Osteocyte (in vitro differentiated cells): ENCODE data around the gene CROCC2. TPM values are rescaled to one million over a fixed set of nuclear protein-coding genes. Genes with fewer than 3 reads are reported as not detected.

Experiments
- DNase-seq: peaks from one replicate; pipeline ENCODE4 v3.0.0; 2021; ENCODE audit warnings: mixed read lengths; ENCODE audit not compliant: unreplicated experiment; ENCODE audit errors: extremely low spot score
- H3K27ac Mint-ChIP-seq: one replicate; pipeline ENCODE4 v1.8.0; 2021; ENCODE audit warnings: mild to moderate bottlenecking, mixed read lengths; ENCODE audit not compliant: unreplicated experiment
- H3K27me3 Mint-ChIP-seq: one replicate; pipeline ENCODE4 v1.8.0; 2021; ENCODE audit warnings: mixed read lengths; ENCODE audit not compliant: unreplicated experiment
- H3K36me3 Mint-ChIP-seq: one replicate; pipeline ENCODE4 v1.8.0; 2021; ENCODE audit warnings: mixed read lengths; ENCODE audit not compliant: unreplicated experiment
- H3K4me1 Mint-ChIP-seq: one replicate; pipeline ENCODE4 v1.8.0; 2021; ENCODE audit warnings: mixed read lengths; ENCODE audit not compliant: unreplicated experiment
- H3K4me3 Mint-ChIP-seq: one replicate; pipeline ENCODE4 v1.8.0; 2021; ENCODE audit warnings: mild to moderate bottlenecking, moderate library complexity, mixed read lengths; ENCODE audit not compliant: unreplicated experiment
- H3K9me3 Mint-ChIP-seq: one replicate; pipeline ENCODE4 v1.8.0; 2021; ENCODE audit warnings: mixed read lengths; ENCODE audit not compliant: unreplicated experiment
- total RNA-seq: library from RNA; stranded (reverse); gene quantifications from 2 replicates; pipeline ENCODE4 v1.2.1, GENCODE V29; 2021
- TF ChIP-seq, protein P1 (sequence below): fragments of 200-600 bp; sonication (generic); IDR thresholded peaks from 2 replicates; pipeline ENCODE4 v1.5.0; 2021; ENCODE audit warnings: antibody characterized with exemption, mild to moderate bottlenecking, moderate library complexity

Gene CROCC2
- total RNA-seq, 1 donor from 2014 or later = not detected

DNA sequence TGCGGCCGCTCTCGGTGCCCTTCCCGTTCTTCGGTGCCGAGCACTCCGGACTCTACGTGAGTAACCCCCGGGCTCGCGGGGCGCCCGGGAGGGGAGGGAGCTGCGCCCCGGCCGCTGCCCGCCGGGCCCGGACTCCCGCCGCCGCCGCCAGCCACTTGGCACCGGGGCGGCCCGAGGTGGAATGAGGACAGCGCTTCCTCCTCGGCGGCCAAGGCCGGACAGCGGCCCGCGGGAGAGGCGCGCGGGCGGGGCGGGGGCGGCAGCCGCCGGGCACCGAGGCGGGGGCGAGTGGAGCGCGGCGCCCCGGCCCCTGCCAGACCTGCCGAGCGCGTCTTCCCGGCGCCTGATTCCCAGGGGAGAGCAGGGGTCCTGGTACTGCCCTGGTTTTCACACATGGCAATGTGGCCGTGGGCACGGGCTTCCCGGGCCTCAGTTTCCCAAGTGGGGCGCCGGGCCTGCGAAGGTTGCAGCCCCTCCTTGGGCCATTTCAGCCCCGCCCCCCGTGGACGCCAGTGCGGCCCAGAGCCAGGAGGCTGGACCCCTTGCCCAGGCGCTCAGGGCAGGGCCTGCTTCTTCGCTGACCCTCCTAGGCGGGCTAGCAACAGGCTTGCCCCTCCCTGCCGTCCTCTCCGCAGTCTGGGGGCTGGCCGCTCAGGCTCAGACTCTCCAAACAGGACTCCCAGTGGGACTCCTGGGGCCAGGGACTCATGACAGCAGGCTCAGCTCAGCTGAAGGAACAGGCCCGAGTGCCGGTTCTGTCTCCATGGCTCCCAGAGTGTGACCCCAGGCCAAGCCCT is 93.1 kb downstream of the CROCC2 start:
- DNase-seq = peak; percentile 82
- peaks cover 7% of the 10 kb centered on the region for H3K36me3 Mint-ChIP-seq
- peaks cover 7% of the 10 kb centered on the region for H3K9me3 Mint-ChIP-seq
- peaks cover 30% of the 10 kb centered on the region for H3K4me1 Mint-ChIP-seq
- peak overlapping the region; percentile 57 for H3K4me3 Mint-ChIP-seq
- TF ChIP-seq, protein P1, sequence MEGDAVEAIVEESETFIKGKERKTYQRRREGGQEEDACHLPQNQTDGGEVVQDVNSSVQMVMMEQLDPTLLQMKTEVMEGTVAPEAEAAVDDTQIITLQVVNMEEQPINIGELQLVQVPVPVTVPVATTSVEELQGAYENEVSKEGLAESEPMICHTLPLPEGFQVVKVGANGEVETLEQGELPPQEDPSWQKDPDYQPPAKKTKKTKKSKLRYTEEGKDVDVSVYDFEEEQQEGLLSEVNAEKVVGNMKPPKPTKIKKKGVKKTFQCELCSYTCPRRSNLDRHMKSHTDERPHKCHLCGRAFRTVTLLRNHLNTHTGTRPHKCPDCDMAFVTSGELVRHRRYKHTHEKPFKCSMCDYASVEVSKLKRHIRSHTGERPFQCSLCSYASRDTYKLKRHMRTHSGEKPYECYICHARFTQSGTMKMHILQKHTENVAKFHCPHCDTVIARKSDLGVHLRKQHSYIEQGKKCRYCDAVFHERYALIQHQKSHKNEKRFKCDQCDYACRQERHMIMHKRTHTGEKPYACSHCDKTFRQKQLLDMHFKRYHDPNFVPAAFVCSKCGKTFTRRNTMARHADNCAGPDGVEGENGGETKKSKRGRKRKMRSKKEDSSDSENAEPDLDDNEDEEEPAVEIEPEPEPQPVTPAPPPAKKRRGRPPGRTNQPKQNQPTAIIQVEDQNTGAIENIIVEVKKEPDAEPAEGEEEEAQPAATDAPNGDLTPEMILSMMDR = no peak
- no peak overlapping the region for H3K27ac Mint-ChIP-seq
- H3K27me3 Mint-ChIP-seq = peaks cover 11% of the 10 kb centered on the region

DNA sequence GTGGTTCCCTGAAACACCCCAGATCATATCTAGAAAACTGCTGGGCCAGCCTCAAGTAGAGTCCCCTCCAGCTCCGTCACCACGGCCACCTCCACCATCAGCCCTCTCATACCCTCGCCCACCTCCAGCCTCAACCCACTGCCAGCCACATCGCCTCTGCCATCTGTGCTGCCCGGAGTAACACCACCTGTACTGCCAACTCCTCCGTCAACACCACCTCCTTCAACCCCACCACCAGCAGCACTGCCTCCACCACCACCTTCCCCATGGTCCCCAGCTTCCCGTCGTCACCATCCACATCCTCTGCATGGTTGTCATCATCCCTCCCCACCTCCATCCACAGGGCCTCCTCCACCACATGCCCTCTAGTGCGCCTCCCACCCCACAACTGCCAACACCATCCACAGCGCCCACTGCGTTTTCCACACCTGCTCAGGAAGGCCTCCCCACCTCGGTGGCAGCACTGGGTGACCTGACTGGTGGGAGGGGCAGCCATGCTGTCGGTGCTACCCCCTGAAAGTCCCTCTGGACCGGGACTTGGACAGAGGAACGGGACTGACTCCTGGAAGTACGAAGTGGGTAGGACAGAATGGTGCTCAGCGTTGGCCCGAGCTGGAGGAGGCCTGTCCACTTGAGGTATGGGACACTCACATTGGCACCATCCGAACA is 93.9 kb downstream of the CROCC2 start:
- H3K36me3 Mint-ChIP-seq = peaks cover 7% of the 10 kb centered on the region
- peak; percentile 78 for DNase-seq
- peaks cover 10% of the 10 kb centered on the region for H3K9me3 Mint-ChIP-seq
- H3K27ac Mint-ChIP-seq = no peak overlapping the region
- peak overlapping the region; percentile 57 for H3K4me3 Mint-ChIP-seq
- peaks cover 11% of the 10 kb centered on the region for H3K27me3 Mint-ChIP-seq
- H3K4me1 Mint-ChIP-seq = peaks cover 30% of the 10 kb centered on the region
- TF ChIP-seq, protein P1 = no peak

DNA sequence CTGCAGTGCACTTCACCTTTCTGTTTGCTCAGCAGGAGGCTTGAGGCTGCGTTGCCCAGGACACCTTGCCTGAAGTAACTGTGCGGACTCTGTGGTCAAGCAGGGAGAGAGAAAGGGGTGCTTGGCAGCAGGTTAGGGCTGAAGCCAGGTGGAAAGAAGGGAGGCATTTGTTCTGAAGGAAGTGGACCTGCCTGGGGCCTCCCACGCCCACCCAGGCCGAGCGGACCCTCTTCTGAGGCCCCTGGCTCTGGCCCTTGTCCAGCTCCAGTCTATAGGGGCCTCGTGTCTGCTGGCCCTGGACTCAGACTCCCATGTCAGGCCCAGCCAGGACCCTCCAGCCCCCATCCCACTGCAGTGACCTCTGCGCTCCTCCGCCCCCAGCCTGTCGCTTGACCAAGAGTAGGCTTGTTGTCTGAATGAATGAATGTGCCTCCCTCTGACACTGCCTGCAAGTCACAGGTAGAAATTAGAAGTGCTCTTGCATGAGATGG is 94.7 kb downstream of the CROCC2 start:
- H3K27ac Mint-ChIP-seq = no peak overlapping the region
- TF ChIP-seq, protein P1 = no peak
- peak; percentile 75 for DNase-seq
- H3K9me3 Mint-ChIP-seq = peaks cover 16% of the 10 kb centered on the region
- peaks cover 8% of the 10 kb centered on the region for H3K36me3 Mint-ChIP-seq
- H3K27me3 Mint-ChIP-seq = peaks cover 11% of the 10 kb centered on the region
- H3K4me3 Mint-ChIP-seq = no peak overlapping the region
- peaks cover 24% of the 10 kb centered on the region for H3K4me1 Mint-ChIP-seq

DNA sequence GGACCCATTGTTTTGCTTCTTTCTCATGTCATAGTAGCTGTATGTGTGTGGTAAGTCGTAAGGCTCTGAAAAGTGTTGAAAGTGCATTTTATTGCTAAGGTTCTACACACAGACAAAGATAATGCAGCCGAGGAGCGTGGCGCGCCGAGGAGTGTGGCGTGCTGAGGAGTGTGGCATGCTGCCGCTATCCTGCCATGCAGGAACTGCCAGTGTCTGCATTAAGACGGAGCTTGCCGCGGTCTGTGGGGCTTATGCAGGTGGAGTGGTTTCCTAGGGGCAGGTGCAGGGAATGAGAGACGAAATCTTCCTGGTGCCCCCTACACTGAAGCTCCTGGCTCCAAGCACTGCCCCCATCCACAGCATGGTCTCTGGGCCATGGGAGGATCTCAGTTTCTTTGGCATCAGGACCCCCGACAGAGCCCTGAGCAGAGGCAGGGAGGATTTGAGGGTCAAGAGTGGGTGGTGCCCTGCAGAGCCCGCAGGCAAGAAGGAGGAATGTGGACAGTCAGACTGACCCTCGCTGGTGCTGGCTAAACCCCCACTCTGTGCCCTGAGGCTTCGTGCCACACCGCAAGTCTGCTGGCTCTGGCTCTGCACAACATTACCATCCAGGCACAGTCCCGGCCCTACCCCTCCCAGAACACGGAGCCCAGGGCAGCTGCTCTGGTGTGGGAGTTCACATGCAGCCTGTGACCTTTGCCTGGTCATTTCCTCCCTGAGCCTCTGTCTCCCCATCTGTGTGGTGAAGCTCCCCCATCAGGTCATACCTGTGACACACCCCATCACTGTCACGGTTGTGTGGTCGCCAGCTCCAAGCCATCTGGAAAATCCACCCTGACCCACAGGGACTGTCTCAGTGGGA is 95.5 kb downstream of the CROCC2 start:
- peaks cover 23% of the 10 kb centered on the region for H3K9me3 Mint-ChIP-seq
- peaks cover 12% of the 10 kb centered on the region for H3K27me3 Mint-ChIP-seq
- no peak overlapping the region for H3K27ac Mint-ChIP-seq
- DNase-seq = peak; percentile 54
- H3K36me3 Mint-ChIP-seq = peaks cover 11% of the 10 kb centered on the region
- TF ChIP-seq, protein P1 = no peak
- peaks cover 23% of the 10 kb centered on the region for H3K4me1 Mint-ChIP-seq
- H3K4me3 Mint-ChIP-seq = no peak overlapping the region
